HEK293 (cell line): ENCODE results near the gene TLCD4.
A peak's percentile ranks its signal among the peaks of the same experiment; 100 is the strongest.

Experiments
- CTCF ChIA-PET: fragments of 350-600 bp; formaldehyde crosslinking; extraction: SDS; loops from one replicate; lab custom pipeline; 2021; ENCODE audit warnings: antibody characterized with exemption; lab: Yijun Ruan, JAX
- POLR2A ChIA-PET: fragments of 300-600 bp; formaldehyde crosslinking; extraction: SDS; loops from one replicate; lab custom pipeline; 2020; ENCODE audit warnings: antibody characterized with exemption, inconsistent platforms; lab: Yijun Ruan, JAX
- H3K27ac ChIP-seq: fragments of 200-500 bp; sonication (Bioruptor generic); 2 replicates; pipeline ENCODE4 v1.5.1; 2014; ENCODE audit warnings: low read depth, low read length, control low read depth, inconsistent platforms; ENCODE audit errors: extremely low read depth
- H3K36me3 ChIP-seq, 2 experiments: fragments of 200-500 bp in 1 of 2; sonication (Bioruptor generic) in 1 of 2; 1 replicate in 1 of 2; 2 replicates in 1 of 2; pipeline ENCODE4 v1.5.1; 2014 to 2017; ENCODE audit warnings: inconsistent platforms in 2 of 2, low read length in 2 of 2; ENCODE audit not compliant: control insufficient read depth in 2 of 2, insufficient read depth in 1 of 2
- H3K4me1 ChIP-seq: fragments of 200-500 bp; sonication (Bioruptor generic); 2 replicates; pipeline ENCODE4 v1.5.1; 2014; ENCODE audit warnings: mild to moderate bottlenecking, low read length, inconsistent platforms; ENCODE audit not compliant: control insufficient read depth, insufficient read depth
- H3K4me3 ChIP-seq: 2 replicates; pipeline ENCODE4 v1.5.1; 2011; ENCODE audit warnings: low read depth, mild to moderate bottlenecking, control low read depth, low read length, moderate library complexity
- H3K9me3 ChIP-seq: fragments of 200-500 bp; sonication (Bioruptor generic); 2 replicates; pipeline ENCODE4 v1.5.1; 2014; ENCODE audit warnings: low read depth, low read length, inconsistent platforms; ENCODE audit not compliant: control insufficient read depth, insufficient read depth
- EGR2 ChIP-seq: fragments of 450-650 bp; formaldehyde crosslinking; IDR thresholded peaks from 2 replicates; pipeline ENCODE4 v1.5.1; 2016; ENCODE audit warnings: low read depth, missing biosample characterization, missing genetic modification characterization
- KLF10 ChIP-seq: fragments of 450-650 bp; IDR thresholded peaks from 2 replicates; pipeline ENCODE4 v1.5.1; 2018; ENCODE audit warnings: missing biosample characterization, mild to moderate bottlenecking, missing genetic modification characterization
- PATZ1 ChIP-seq: fragments of 450-650 bp; formaldehyde crosslinking; IDR thresholded peaks from 2 replicates; pipeline ENCODE4 v1.5.1; 2016; ENCODE audit warnings: missing biosample characterization, missing genetic modification characterization
- PRDM10 ChIP-seq: fragments of 450-650 bp; formaldehyde crosslinking; IDR thresholded peaks from 2 replicates; pipeline ENCODE4 v1.5.1; 2016; ENCODE audit warnings: missing biosample characterization, missing genetic modification characterization
- SP3 ChIP-seq: fragments of 450-650 bp; formaldehyde crosslinking; IDR thresholded peaks from 2 replicates; pipeline ENCODE4 v1.5.1; 2016; ENCODE audit warnings: missing biosample characterization, missing genetic modification characterization
- WT1 ChIP-seq: fragments of 450-650 bp; formaldehyde crosslinking; IDR thresholded peaks from 2 replicates; pipeline ENCODE4 v1.5.1; 2016; ENCODE audit warnings: missing biosample characterization, missing genetic modification characterization
- ZBTB21 ChIP-seq: fragments of 450-650 bp; formaldehyde crosslinking; IDR thresholded peaks from 2 replicates; pipeline ENCODE4 v1.5.1; 2017; ENCODE audit warnings: missing biosample characterization, missing genetic modification characterization
- ZNF175 ChIP-seq: fragments of 450-650 bp; formaldehyde crosslinking; IDR thresholded peaks from 2 replicates; pipeline ENCODE4 v1.5.1; 2016; ENCODE audit warnings: missing biosample characterization, missing genetic modification characterization
- ZNF223 ChIP-seq: fragments of 450-650 bp; formaldehyde crosslinking; IDR thresholded peaks from 2 replicates; pipeline ENCODE4 v1.5.1; 2016; ENCODE audit warnings: missing biosample characterization, missing genetic modification characterization
- ZNF324 ChIP-seq: fragments of 450-650 bp; formaldehyde crosslinking; IDR thresholded peaks from 2 replicates; pipeline ENCODE4 v1.5.1; 2016; ENCODE audit warnings: missing biosample characterization, missing genetic modification characterization
- ZNF48 ChIP-seq: fragments of 450-650 bp; formaldehyde crosslinking; IDR thresholded peaks from 2 replicates; pipeline ENCODE4 v1.5.1; 2016; ENCODE audit warnings: missing biosample characterization, missing genetic modification characterization
- ZNF513 ChIP-seq: fragments of 450-650 bp; IDR thresholded peaks from 2 replicates; pipeline ENCODE4 v1.5.1; 2018; ENCODE audit warnings: missing biosample characterization, missing genetic modification characterization
- ZNF530 ChIP-seq: fragments of 450-650 bp; formaldehyde crosslinking; IDR thresholded peaks from 2 replicates; pipeline ENCODE4 v1.5.1; 2016; ENCODE audit warnings: low read depth, missing biosample characterization, missing genetic modification characterization
- ZNF664 ChIP-seq: fragments of 450-650 bp; formaldehyde crosslinking; IDR thresholded peaks from 2 replicates; pipeline ENCODE4 v1.5.1; 2016; ENCODE audit warnings: missing biosample characterization, missing genetic modification characterization
- TF ChIP-seq, protein P1 (sequence below): fragments of 450-650 bp; formaldehyde crosslinking; IDR thresholded peaks from 2 replicates; pipeline ENCODE4 v1.5.1; 2016; ENCODE audit warnings: missing biosample characterization, missing genetic modification characterization

TLCD4 gene

DNA sequence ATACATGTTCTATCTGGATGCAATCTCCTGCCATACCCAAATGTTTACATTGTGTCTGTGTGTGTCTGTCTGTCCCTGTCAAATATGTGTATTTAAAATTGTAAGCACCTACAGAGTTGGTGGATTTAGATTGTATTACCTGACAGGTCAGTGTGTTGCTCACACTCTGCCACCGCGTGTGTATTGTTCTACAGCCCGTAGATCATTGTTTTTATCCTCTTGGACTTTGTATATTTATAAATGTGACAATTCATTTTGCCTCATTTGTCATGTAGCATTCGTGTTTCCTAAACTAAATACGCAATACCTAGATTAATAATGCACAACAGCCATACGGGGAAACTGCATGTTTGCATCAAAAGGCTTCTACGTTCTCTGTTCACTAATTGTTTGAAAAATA is 45.0 kb upstream of the TLCD4 start:
- H3K4me3 ChIP-seq = peak overlapping the region; percentile 91
- POLR2A ChIA-PET = interaction anchor here (1.8 to 4.0 kb wide), 2 partner anchors 45 to 162 kb away, joined by 12 to 31 read pairs; partner anchors contain the start of genes RWDD3 and TLCD4

More for the DNA sequence above, 45.0 kb upstream of the TLCD4 start:
- TF ChIP-seq WT1 (no peak), EGR2 (tag by site-specific recombination) (no peak), ZNF324 (tag by site-specific recombination) (no peak), ZNF664 (tag by site-specific recombination) (no peak), ZNF175 (no peak), ZNF223 (tag by site-specific recombination) (no peak), ZNF530 (no peak), ZNF513 (tag by site-specific recombination) (no peak), PATZ1 (tag by site-specific recombination) (no peak), ZNF48 (no peak), SP3 (tag by site-specific recombination) (no peak), PRDM10 (no peak), ZBTB21 (tag by site-specific recombination) (no peak), KLF10 (tag by site-specific recombination) (no peak)
- TF ChIP-seq, protein P1, sequence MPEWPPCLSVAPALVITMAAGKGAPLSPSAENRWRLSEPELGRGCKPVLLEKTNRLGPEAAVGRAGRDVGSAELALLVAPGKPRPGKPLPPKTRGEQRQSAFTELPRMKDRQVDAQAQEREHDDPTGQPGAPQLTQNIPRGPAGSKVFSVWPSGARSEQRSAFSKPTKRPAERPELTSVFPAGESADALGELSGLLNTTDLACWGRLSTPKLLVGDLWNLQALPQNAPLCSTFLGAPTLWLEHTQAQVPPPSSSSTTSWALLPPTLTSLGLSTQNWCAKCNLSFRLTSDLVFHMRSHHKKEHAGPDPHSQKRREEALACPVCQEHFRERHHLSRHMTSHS (tag by site-specific recombination) = no peak
- H3K27ac ChIP-seq = no peak overlapping the region
- no peaks in the 10 kb centered on the region for H3K36me3 ChIP-seq
- CTCF ChIA-PET = interaction anchor here (0.7 to 4.8 kb wide), 4 partner anchors 12 to 162 kb away, joined by 3 to 42 read pairs (median 4); partner anchors contain the start of gene RWDD3
- no peaks in the 10 kb centered on the region for H3K9me3 ChIP-seq
- peaks cover 3% of the 10 kb centered on the region; the same call in 1 of the 2 replicates for H3K4me1 ChIP-seq
